Measurements from ENCODE around the gene ANKFY1. TPM values are rescaled to one million over a fixed set of nuclear protein-coding genes. Genes with fewer than 3 reads are reported as not detected.
A peak's percentile ranks its signal among the peaks of the same experiment; 100 is the strongest.
"Not testable (repeated sequence)": the region's sequence is repeated elsewhere in the genome, so short reads cannot be mapped to it uniquely, and the experiment has no call there.

ANKFY1 gene
- total RNA-seq, 1 donor, result 44.9 TPM

GRCh38 chr17:4143563-4144421 is 120.0 kb downstream of the ANKFY1 start:
- Histone ChIP-seq H2AFZ (ENCODE audit: low read length) (peak overlapping the region; percentile 93), H3K36me3 (ENCODE audit: insufficient read depth, low read length) (peaks cover 4% of the 10 kb centered on the region), H3K4me1 (ENCODE audit: insufficient read depth, low read length) (peaks cover 18% of the 10 kb centered on the region), H3K9me3 (ENCODE audit: low read depth, low read length) (no peaks in the 10 kb centered on the region), H4K20me1 (ENCODE audit: insufficient read depth, low read length) (peaks cover 27% of the 10 kb centered on the region), H3K4me2 (ENCODE audit: insufficient read depth, low read length) (peak overlapping the region; percentile 97), H3K4me3 (ENCODE audit: insufficient read depth, low read length) (peak overlapping the region; percentile 98), H3K79me2 (ENCODE audit: insufficient read depth, low read length) (peaks cover 50% of the 10 kb centered on the region), H3K27ac (ENCODE audit: low read depth, low read length) (peak overlapping the region; percentile 98), H3K27me3 (ENCODE audit: insufficient read depth, low read length) (no peaks in the 10 kb centered on the region)
- peak; percentile 97 for DNase-seq (ENCODE audit: insufficient read length, low spot score, missing footprints)
- no peak for TF ChIP-seq CTCF (IDR thresholded peaks at IDR 0.05; ENCODE audit: extremely low read depth, low read depth, low read length)

GRCh38 chr17:4142107-4142900 is 121.5 kb downstream of the ANKFY1 start:
- Histone ChIP-seq H3K4me3 (ENCODE audit: insufficient read depth, low read length) (peak overlapping the region; percentile 98), H3K4me1 (ENCODE audit: insufficient read depth, low read length) (peaks cover 18% of the 10 kb centered on the region), H3K4me2 (ENCODE audit: insufficient read depth, low read length) (peak overlapping the region; percentile 89), H3K36me3 (ENCODE audit: insufficient read depth, low read length) (peaks cover 4% of the 10 kb centered on the region), H3K9me3 (ENCODE audit: low read depth, low read length) (no peaks in the 10 kb centered on the region), H3K27ac (ENCODE audit: low read depth, low read length) (peak overlapping the region; percentile 98), H2AFZ (ENCODE audit: low read length) (peak overlapping the region; percentile 60), H3K27me3 (ENCODE audit: insufficient read depth, low read length) (no peaks in the 10 kb centered on the region), H4K20me1 (ENCODE audit: insufficient read depth, low read length) (peaks cover 38% of the 10 kb centered on the region), H3K79me2 (ENCODE audit: insufficient read depth, low read length) (peaks cover 65% of the 10 kb centered on the region)
- DNase-seq (ENCODE audit: insufficient read length, low spot score, missing footprints), result no peak
- TF ChIP-seq CTCF (IDR thresholded peaks at IDR 0.05; ENCODE audit: extremely low read depth, low read depth, low read length), result no peak

- no peak overlapping the region for H3K4me2 ChIP-seq (ENCODE audit: insufficient read depth, low read length)
- H2AFZ ChIP-seq (ENCODE audit: low read length), result no peak overlapping the region
- peaks cover 18% of the 10 kb centered on the region for H3K4me1 ChIP-seq (ENCODE audit: insufficient read depth, low read length)
- no peak for DNase-seq (ENCODE audit: insufficient read length, low spot score, missing footprints)
- TF ChIP-seq CTCF (IDR thresholded peaks at IDR 0.05; ENCODE audit: extremely low read depth, low read depth, low read length), result no peak
- H3K36me3 ChIP-seq (ENCODE audit: insufficient read depth, low read length), result peaks cover 4% of the 10 kb centered on the region
- H3K4me3 ChIP-seq (ENCODE audit: insufficient read depth, low read length), result no peak overlapping the region
- H3K27me3 ChIP-seq (ENCODE audit: insufficient read depth, low read length), result no peaks in the 10 kb centered on the region
- peaks cover 84% of the 10 kb centered on the region for H3K79me2 ChIP-seq (ENCODE audit: insufficient read depth, low read length)
- H3K9me3 ChIP-seq (ENCODE audit: low read depth, low read length), result no peaks in the 10 kb centered on the region
- no peak overlapping the region for H3K27ac ChIP-seq (ENCODE audit: low read depth, low read length)
- H4K20me1 ChIP-seq (ENCODE audit: insufficient read depth, low read length), result peaks cover 53% of the 10 kb centered on the region
Measured at GRCh38 chr17:4140125-4140524, 123.7 kb downstream of the ANKFY1 start.

GRCh38 chr17:4138906-4139526 is 124.8 kb downstream of the ANKFY1 start:
- not testable (repeated sequence) for DNase-seq (ENCODE audit: insufficient read length, low spot score, missing footprints); H3K4me2 ChIP-seq (ENCODE audit: insufficient read depth, low read length); H3K27me3 ChIP-seq (ENCODE audit: insufficient read depth, low read length); H3K4me3 ChIP-seq (ENCODE audit: insufficient read depth, low read length); H3K9me3 ChIP-seq (ENCODE audit: low read depth, low read length); H3K36me3 ChIP-seq (ENCODE audit: insufficient read depth, low read length); H2AFZ ChIP-seq (ENCODE audit: low read length); H3K27ac ChIP-seq (ENCODE audit: low read depth, low read length)
- H3K4me1 ChIP-seq (ENCODE audit: insufficient read depth, low read length), result peaks cover 12% of the 10 kb centered on the region
- peaks cover 86% of the 10 kb centered on the region for H3K79me2 ChIP-seq (ENCODE audit: insufficient read depth, low read length)
- H4K20me1 ChIP-seq (ENCODE audit: insufficient read depth, low read length), result peaks cover 62% of the 10 kb centered on the region

Measured in osteoblast (primary cell).